BJ (cell line): Measurements from ENCODE around the gene SAMD10. TPM values are rescaled to one million over a fixed set of nuclear protein-coding genes. Genes with fewer than 3 reads are reported as not detected.

ENCODE experiments used
- CTCF ChIA-PET: fragments of 350-600 bp; formaldehyde crosslinking; extraction: SDS; loops from one replicate; lab custom pipeline; 2021; ENCODE audit warnings: antibody characterized with exemption, inconsistent platforms; lab: Yijun Ruan, JAX
- POLR2A ChIA-PET: fragments of 300-600 bp; sonication (Branson Sonifier 250); formaldehyde crosslinking; extraction: SDS; loops from one replicate; lab custom pipeline; 2021; ENCODE audit warnings: antibody characterized with exemption; lab: Charles Lee
- DNase-seq: peaks from one replicate; pipeline ENCODE4 v3.0.0-alpha.2; 2011; ENCODE audit warnings: low read depth
- H3K27me3 ChIP-seq: 2 replicates; pipeline ENCODE4 v1.6.0; 2011; ENCODE audit warnings: low read length; ENCODE audit not compliant: control insufficient read depth, insufficient read depth
- H3K36me3 ChIP-seq: 2 replicates; pipeline ENCODE4 v1.5.1; 2011; ENCODE audit warnings: low read length; ENCODE audit not compliant: control insufficient read depth, insufficient read depth
- H3K4me3 ChIP-seq: 2 replicates; pipeline ENCODE4 v1.5.1; 2011; ENCODE audit warnings: low read depth, mild to moderate bottlenecking, control low read depth, low read length
- CTCF ChIP-seq: IDR thresholded peaks from 2 replicates; pipeline ENCODE4 v1.5.1; 2011; ENCODE audit warnings: low read depth, mild to moderate bottlenecking, control low read depth, inconsistent platforms, low read length, moderate library complexity; ENCODE audit not compliant: insufficient read depth
- polyA plus RNA-seq: library from polyadenylated mRNA; depleted of rRNA; stranded (reverse); fragments of >200 nt; gene quantifications from 2 replicates; pipeline ENCODE4 v1.2.3, GENCODE V29; 2011

The SAMD10 gene
- polyA plus RNA-seq, 1 experiment = 1.4 TPM

GRCh38 chr20:63958471-63958870, 21.0 kb downstream of the SAMD10 start:
- H3K4me3 ChIP-seq = no peak overlapping the region
- no peak for TF ChIP-seq CTCF
- ChIA-PET CTCF (interaction anchor here (1.3 kb wide), 1 partner anchor 172 kb away, joined by 3 read pairs; no protein-coding TSS in a partner anchor), POLR2A (interaction anchor here (0.7 kb wide), 1 partner anchor 377 kb away, joined by 3 read pairs; no protein-coding TSS in a partner anchor)
- no peaks in the 10 kb centered on the region for H3K27me3 ChIP-seq
- H3K36me3 ChIP-seq = peaks cover 23% of the 10 kb centered on the region
- no peak for DNase-seq

- no peak overlapping the region for H3K4me3 ChIP-seq
- H3K36me3 ChIP-seq = peaks cover 20% of the 10 kb centered on the region
- POLR2A ChIA-PET = no interaction called here
- TF ChIP-seq CTCF = no peak
- CTCF ChIA-PET = interaction anchor here (1.2 kb wide), 1 partner anchor 11 kb away, joined by 3 read pairs; no protein-coding TSS in a partner anchor
- no peaks in the 10 kb centered on the region for H3K27me3 ChIP-seq
- no peak for DNase-seq
These were observed 21.6 kb downstream of the SAMD10 start for GRCh38 chr20:63957690-63958441.

- H3K36me3 ChIP-seq = peaks cover 21% of the 10 kb centered on the region
- ChIA-PET POLR2A (no interaction called here), CTCF (interaction anchor here (1.2 to 1.4 kb wide), 2 partner anchors 12 to 17 kb away, joined by 3 to 7 read pairs; no protein-coding TSS in a partner anchor)
- H3K4me3 ChIP-seq = peak overlapping the region; percentile 50
- H3K27me3 ChIP-seq = no peaks in the 10 kb centered on the region
- no peak for DNase-seq
- peak; percentile 43; the same call in 1 of the 2 replicates for TF ChIP-seq CTCF
These were observed 22.3 kb downstream of the SAMD10 start for GRCh38 chr20:63957004-63957689.

- H3K36me3 ChIP-seq = peaks cover 17% of the 10 kb centered on the region
- H3K27me3 ChIP-seq = no peaks in the 10 kb centered on the region
- no peak for TF ChIP-seq CTCF
- DNase-seq = no peak
- peak overlapping the region; percentile 50 for H3K4me3 ChIP-seq
- CTCF ChIA-PET = interaction anchor here (0.8 to 1.4 kb wide), 5 partner anchors 12 to 419 kb away, joined by 3 to 7 read pairs (median 3); no protein-coding TSS in a partner anchor
- POLR2A ChIA-PET = interaction anchor here (0.6 kb wide), 2 partner anchors 28 to 83 kb away, joined by 3 to 4 read pairs; no protein-coding TSS in a partner anchor
These were observed 22.8 kb downstream of the SAMD10 start for GRCh38 chr20:63956664-63957003.
